ENCODE results near the gene AGBL1.

GRCh38 chr15:86336051-86336788 is 256.5 kb downstream of the AGBL1 start:
- no peak for TF ChIP-seq POLR2A (IDR thresholded peaks at IDR 0.05)
- no peak for TF ChIP-seq POLR2AphosphoS5 (IDR thresholded peaks at IDR 0.05)
- TF ChIP-seq CTCF (IDR thresholded peaks at IDR 0.05), result no peak

Measured in prostate gland (tissue), 2 donors.